Ishikawa (cell line): ENCODE data around the gene PIR.

Experiments
- EGR1 ChIP-seq: IDR thresholded peaks from 2 replicates; pipeline ENCODE4 v1.6.1; 2012
- TAF1 ChIP-seq: IDR thresholded peaks from 2 replicates; pipeline ENCODE4 v1.6.1; 2012; ENCODE audit warnings: low read depth, mild to moderate bottlenecking

DNA sequence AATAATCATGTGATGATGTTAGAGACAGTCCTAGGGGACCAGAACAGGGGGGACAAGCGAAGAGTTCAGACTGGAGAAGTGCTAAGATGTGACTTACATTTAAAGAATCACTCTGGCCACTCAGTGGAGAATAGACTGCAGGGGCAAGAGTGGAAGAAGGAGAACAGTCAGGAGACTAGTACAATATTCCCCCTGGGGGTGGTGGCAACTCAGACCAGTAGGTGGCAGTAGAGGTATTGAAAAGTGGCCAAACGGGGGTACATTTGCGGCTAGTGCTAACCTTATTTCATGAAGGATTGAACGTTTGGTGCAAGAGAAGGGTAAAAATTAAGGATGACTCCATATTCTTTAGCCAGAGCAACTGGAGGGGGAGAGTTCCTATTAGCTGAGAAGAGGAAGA, 4.7 kb upstream of the PIR start:
- no peak for TF ChIP-seq EGR1
- no peak for TF ChIP-seq TAF1
